Activated CD4-positive, alpha-beta T cell treated with anti-CD3 and anti-CD28 coated beads for 36 hours (primary cell): ENCODE data around the gene GPX3. TPM values are rescaled to one million over a fixed set of nuclear protein-coding genes. Genes with fewer than 3 reads are reported as not detected.

ENCODE experiments used
- ATAC-seq: fragments of 200-7000 bp; cut with Tn5 transposase; one replicate; pipeline ENCODE4 v1.10.0; 2021; ENCODE audit warnings: mild to moderate bottlenecking, moderate library complexity
- CTCF ChIA-PET: fragments of 350-600 bp; sonication (Branson Sonifier 250); formaldehyde crosslinking; loops from one replicate; lab custom pipeline; 2021; ENCODE audit warnings: antibody characterized with exemption; lab: Charles Lee
- POLR2A ChIA-PET: fragments of 350-600 bp; sonication (Branson Sonifier 250); formaldehyde crosslinking; loops from one replicate; lab custom pipeline; 2021; ENCODE audit warnings: antibody characterized with exemption, inconsistent platforms; lab: Charles Lee
- DNase-seq: peaks from one replicate; pipeline ENCODE4 v3.0.0-alpha.2; 2020
- H3K27ac Mint-ChIP-seq: one replicate; pipeline ENCODE4 v1.8.0; 2021; ENCODE audit warnings: mixed read lengths
- H3K27me3 Mint-ChIP-seq: one replicate; pipeline ENCODE4 v1.8.0; 2021; ENCODE audit warnings: mixed read lengths
- H3K36me3 Mint-ChIP-seq: one replicate; pipeline ENCODE4 v1.8.0; 2021; ENCODE audit warnings: low read depth, mixed read lengths
- H3K4me1 Mint-ChIP-seq: one replicate; pipeline ENCODE4 v1.8.0; 2021; ENCODE audit warnings: mixed read lengths
- H3K4me3 Mint-ChIP-seq: one replicate; pipeline ENCODE4 v1.8.0; 2021; ENCODE audit warnings: mild to moderate bottlenecking, moderate library complexity, mixed read lengths
- H3K9me3 Mint-ChIP-seq: one replicate; pipeline ENCODE4 v1.8.0; 2021; ENCODE audit warnings: low read depth, mixed read lengths
- intact Hi-C, 2 experiments: fragments of 100-400 bp; cut with DNase I in 1 of 2; cut with micrococcal nuclease in 1 of 2; formaldehyde crosslinking; loops; one replicate each; pipeline versions ENCODE4 v1.14.2 to v1.15.1; 2022 to 2024; cut with DNase I, micrococcal nuclease
- total RNA-seq, 2 experiments: library from RNA; stranded (reverse); gene quantifications; one replicate each; pipeline ENCODE4 v1.2.3, GENCODE V29; 2021

GPX3 gene
- total RNA-seq, 2 experiments from 2014 or later, result not detected

GRCh38 chr5:151025250-151025606, 4.8 kb downstream of the GPX3 start:
- H3K9me3 Mint-ChIP-seq, result no peaks in the 10 kb centered on the region
- CTCF ChIA-PET, result interaction anchor here (0.5 to 1.5 kb wide), 5 partner anchors 21 to 184 kb away, joined by 3 to 7 read pairs (median 4); no protein-coding TSS in a partner anchor

GRCh38 chr5:151026088-151026487, 5.7 kb downstream of the GPX3 start:
- intact Hi-C loops, result no loop called here
- DNase-seq (no peak), ATAC-seq (no peak)
- peaks cover 9% of the 10 kb centered on the region for H3K4me1 Mint-ChIP-seq
- peaks cover 45% of the 10 kb centered on the region for H3K36me3 Mint-ChIP-seq
- H3K27me3 Mint-ChIP-seq, result peaks cover 2% of the 10 kb centered on the region
- CTCF ChIA-PET, result interaction anchor here (1.3 to 1.5 kb wide), 2 partner anchors 21 to 146 kb away, joined by 3 read pairs; no protein-coding TSS in a partner anchor
- no peak overlapping the region for H3K4me3 Mint-ChIP-seq
- H3K9me3 Mint-ChIP-seq, result no peaks in the 10 kb centered on the region
- H3K27ac Mint-ChIP-seq, result peak overlapping the region; percentile 6
- POLR2A ChIA-PET, result no interaction called here

More at GRCh38 chr5:151025250-151025606, 4.8 kb downstream of the GPX3 start:
- Mint-ChIP-seq H3K36me3 (peaks cover 40% of the 10 kb centered on the region), H3K27me3 (peaks cover 7% of the 10 kb centered on the region), H3K27ac (no peak overlapping the region), H3K4me1 (peaks cover 14% of the 10 kb centered on the region), H3K4me3 (no peak overlapping the region)
- POLR2A ChIA-PET, result no interaction called here
- intact Hi-C loops, result no loop called here
- no peak for DNase-seq
- no peak for ATAC-seq

- Mint-ChIP-seq H3K36me3 (peaks cover 50% of the 10 kb centered on the region), H3K27ac (no peak overlapping the region), H3K4me3 (no peak overlapping the region), H3K4me1 (peaks cover 7% of the 10 kb centered on the region), H3K27me3 (no peaks in the 10 kb centered on the region), H3K9me3 (no peaks in the 10 kb centered on the region)
- ChIA-PET CTCF (interaction anchor here (1.5 kb wide), 2 partner anchors 138 to 145 kb away, joined by 3 read pairs; no protein-coding TSS in a partner anchor), POLR2A (no interaction called here)
- ATAC-seq (no peak), DNase-seq (no peak)
- intact Hi-C loops, result no loop called here
These were observed 6.3 kb downstream of the GPX3 start for GRCh38 chr5:151026679-151027078.

DNA sequence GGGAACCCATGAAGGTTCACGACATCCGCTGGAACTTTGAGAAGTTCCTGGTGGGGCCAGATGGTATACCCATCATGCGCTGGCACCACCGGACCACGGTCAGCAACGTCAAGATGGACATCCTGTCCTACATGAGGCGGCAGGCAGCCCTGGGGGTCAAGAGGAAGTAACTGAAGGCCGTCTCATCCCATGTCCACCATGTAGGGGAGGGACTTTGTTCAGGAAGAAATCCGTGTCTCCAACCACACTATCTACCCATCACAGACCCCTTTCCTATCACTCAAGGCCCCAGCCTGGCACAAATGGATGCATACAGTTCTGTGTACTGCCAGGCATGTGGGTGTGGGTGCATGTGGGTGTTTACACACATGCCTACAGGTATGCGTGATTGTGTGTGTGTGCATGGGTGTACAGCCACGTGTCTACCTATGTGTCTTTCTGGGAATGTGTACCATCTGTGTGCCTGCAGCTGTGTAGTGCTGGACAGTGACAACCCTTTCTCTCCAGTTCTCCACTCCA, 7.6 kb downstream of the GPX3 start:
- ATAC-seq, result no peak

GRCh38 chr5:151028717-151029116, 8.3 kb downstream of the GPX3 start:
- POLR2A ChIA-PET, result interaction anchor here (0.7 kb wide), 1 partner anchor 8 kb away, joined by 7 read pairs; the partner anchor contains the start of gene GPX3
- DNase-seq (no peak), ATAC-seq (no peak)
- intact Hi-C loops, result no loop called here
- Mint-ChIP-seq H3K36me3 (peaks cover 63% of the 10 kb centered on the region), H3K4me1 (no peaks in the 10 kb centered on the region), H3K4me3 (no peak overlapping the region), H3K27ac (no peak overlapping the region), H3K27me3 (no peaks in the 10 kb centered on the region), H3K9me3 (no peaks in the 10 kb centered on the region)
- CTCF ChIA-PET, result no interaction called here

More for the DNA sequence above, 7.6 kb downstream of the GPX3 start:
- peaks cover 57% of the 10 kb centered on the region for H3K36me3 Mint-ChIP-seq
- CTCF ChIA-PET, result interaction anchor here (1.5 kb wide), 1 partner anchor 137 kb away, joined by 3 read pairs; no protein-coding TSS in a partner anchor
- peak overlapping the region; percentile 3 for H3K27ac Mint-ChIP-seq
- no peak overlapping the region for H3K4me3 Mint-ChIP-seq
- H3K4me1 Mint-ChIP-seq, result peaks cover 3% of the 10 kb centered on the region
- DNase-seq, result no peak
- POLR2A ChIA-PET, result no interaction called here
- H3K9me3 Mint-ChIP-seq, result no peaks in the 10 kb centered on the region
- no peaks in the 10 kb centered on the region for H3K27me3 Mint-ChIP-seq
- intact Hi-C loops, result no loop called here

GRCh38 chr5:151029179-151030055, 9.0 kb downstream of the GPX3 start:
- DNase-seq (no peak), ATAC-seq (no peak)
- H3K27ac Mint-ChIP-seq, result no peak overlapping the region
- ChIA-PET CTCF (interaction anchor here (0.7 kb wide), 1 partner anchor 246 kb away, joined by 3 read pairs; no protein-coding TSS in a partner anchor), POLR2A (interaction anchor here (0.7 kb wide), 1 partner anchor 9 kb away, joined by 7 read pairs; the partner anchor contains the start of gene GPX3)
- no peaks in the 10 kb centered on the region for H3K9me3 Mint-ChIP-seq
- H3K36me3 Mint-ChIP-seq, result peaks cover 70% of the 10 kb centered on the region
- H3K27me3 Mint-ChIP-seq, result no peaks in the 10 kb centered on the region
- H3K4me1 Mint-ChIP-seq, result no peaks in the 10 kb centered on the region
- intact Hi-C loops, result no loop called here
- H3K4me3 Mint-ChIP-seq, result no peak overlapping the region

DNA sequence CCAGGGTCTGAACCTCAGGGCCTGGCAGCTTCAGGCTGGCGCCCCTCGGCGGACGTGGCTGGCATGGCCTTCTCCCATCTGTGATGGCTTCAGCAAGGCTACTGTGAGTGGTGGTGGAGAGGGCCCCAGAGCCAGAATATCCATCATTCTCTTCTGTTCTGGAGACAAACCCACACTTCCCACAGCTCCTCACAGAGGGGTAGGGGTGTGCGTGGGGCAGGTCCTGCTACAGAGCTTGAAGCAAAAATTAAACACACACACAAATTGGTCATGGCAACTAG, 9.6 kb downstream of the GPX3 start:
- H3K27ac Mint-ChIP-seq, result no peak overlapping the region
- no peaks in the 10 kb centered on the region for H3K9me3 Mint-ChIP-seq
- DNase-seq (no peak), ATAC-seq (no peak)
- H3K36me3 Mint-ChIP-seq, result peaks cover 75% of the 10 kb centered on the region
- no peaks in the 10 kb centered on the region for H3K4me1 Mint-ChIP-seq
- no peaks in the 10 kb centered on the region for H3K27me3 Mint-ChIP-seq
- CTCF ChIA-PET, result interaction anchor here (0.6 to 1.7 kb wide), 3 partner anchors 19 to 247 kb away, joined by 3 read pairs; no protein-coding TSS in a partner anchor
- no peak overlapping the region for H3K4me3 Mint-ChIP-seq
- POLR2A ChIA-PET, result no interaction called here
- intact Hi-C loops, result no loop called here

- no peaks in the 10 kb centered on the region for H3K9me3 Mint-ChIP-seq
- no peak for DNase-seq
- no peaks in the 10 kb centered on the region for H3K4me1 Mint-ChIP-seq
- H3K36me3 Mint-ChIP-seq, result peaks cover 78% of the 10 kb centered on the region
- no peak overlapping the region for H3K27ac Mint-ChIP-seq
- ChIA-PET CTCF (interaction anchor here (0.6 to 1.7 kb wide), 2 partner anchors 18 to 133 kb away, joined by 3 read pairs; no protein-coding TSS in a partner anchor), POLR2A (interaction anchor here (0.6 kb wide), 1 partner anchor 68 kb away, joined by 5 read pairs; no protein-coding TSS in a partner anchor)
- ATAC-seq, result no peak
- no peaks in the 10 kb centered on the region for H3K27me3 Mint-ChIP-seq
- H3K4me3 Mint-ChIP-seq, result no peak overlapping the region
- intact Hi-C loops, result no loop called here
These were observed 10.0 kb downstream of the GPX3 start for GRCh38 chr5:151030379-151030778.

DNA sequence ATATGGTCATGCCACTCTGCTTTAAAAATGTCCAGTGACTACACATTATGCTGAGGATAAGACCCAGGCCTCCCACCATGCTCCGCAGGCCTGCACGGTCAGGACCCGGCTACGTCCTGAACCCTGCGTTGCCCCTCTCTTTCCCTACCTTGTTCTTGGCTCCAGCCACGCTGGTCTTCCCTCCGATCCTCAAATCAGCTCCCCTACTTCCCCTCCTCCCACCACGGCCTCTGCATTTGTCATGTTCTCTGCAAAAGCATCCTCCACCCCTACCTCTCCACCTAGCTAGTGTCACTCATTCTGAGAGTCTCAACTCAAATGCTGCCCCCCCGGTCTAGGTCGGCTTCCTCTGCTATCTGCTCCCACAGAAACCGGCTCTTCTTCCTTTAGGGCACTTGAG, 11.2 kb downstream of the GPX3 start:
- Mint-ChIP-seq H3K27ac (no peak overlapping the region), H3K9me3 (no peaks in the 10 kb centered on the region), H3K4me1 (no peaks in the 10 kb centered on the region), H3K4me3 (no peak overlapping the region), H3K27me3 (no peaks in the 10 kb centered on the region), H3K36me3 (peaks cover 86% of the 10 kb centered on the region)
- ATAC-seq (no peak), DNase-seq (no peak)
- ChIA-PET POLR2A (no interaction called here), CTCF (interaction anchor here (0.6 to 1.7 kb wide), 2 partner anchors 17 to 424 kb away, joined by 3 to 4 read pairs; no protein-coding TSS in a partner anchor)
- intact Hi-C loops, result no loop called here

- Mint-ChIP-seq H3K36me3 (peaks cover 87% of the 10 kb centered on the region), H3K27me3 (no peaks in the 10 kb centered on the region), H3K27ac (no peak overlapping the region), H3K9me3 (no peaks in the 10 kb centered on the region), H3K4me1 (peaks cover under 1% of the 10 kb centered on the region), H3K4me3 (no peak overlapping the region)
- POLR2A ChIA-PET, result no interaction called here
- CTCF ChIA-PET, result no interaction called here
- ATAC-seq (no peak), DNase-seq (no peak)
- intact Hi-C loops, result no loop called here
These were observed 13.0 kb downstream of the GPX3 start for GRCh38 chr5:151033217-151033934.
